OCI-LY1 (cell line): ENCODE measurements around the gene SLC38A3.

Source experiments
- H2AFZ ChIP-seq: fragments of 200-600 bp; sonication (generic), shearing (Covaris generic); 2 replicates; pipeline ENCODE4 v1.6.0; 2014; ENCODE audit warnings: antibody characterized with exemption, mild to moderate bottlenecking, low read length
- H3F3A ChIP-seq: fragments of 200-600 bp; sonication (generic), shearing (Covaris generic); 2 replicates; pipeline ENCODE4 v1.6.0; 2014; ENCODE audit warnings: mild to moderate bottlenecking, antibody characterized with exemption, low read length, moderate library complexity; ENCODE audit not compliant: insufficient read depth
- H3K27ac ChIP-seq: fragments of 200-600 bp; sonication (generic); 2 replicates; pipeline ENCODE4 v1.5.1; 2014; ENCODE audit warnings: low read length, mixed run types, mild to moderate bottlenecking, low read depth; ENCODE audit not compliant: poor library complexity, severe bottlenecking
- H3K27me3 ChIP-seq: fragments of 200-600 bp; sonication (generic); 2 replicates; pipeline ENCODE4 v1.6.0; 2014; ENCODE audit warnings: antibody characterized with exemption, mild to moderate bottlenecking, low read length, moderate library complexity; ENCODE audit not compliant: insufficient read depth
- H3K36me3 ChIP-seq: fragments of 200-600 bp; sonication (generic); 2 replicates; pipeline ENCODE4 v1.6.1; 2014; ENCODE audit warnings: mild to moderate bottlenecking, antibody characterized with exemption, low read length, moderate library complexity, mixed read lengths; ENCODE audit not compliant: insufficient read depth
- H3K4me1 ChIP-seq: fragments of 200-600 bp; sonication (generic); 2 replicates; pipeline ENCODE4 v1.5.1; 2014; ENCODE audit warnings: mild to moderate bottlenecking, low read length, moderate library complexity; ENCODE audit not compliant: insufficient read depth, severe bottlenecking
- H3K4me2 ChIP-seq: fragments of 200-600 bp; sonication (generic), shearing (Covaris generic); 2 replicates; pipeline ENCODE4 v1.6.1; 2014; ENCODE audit warnings: low read length
- H3K4me3 ChIP-seq: fragments of 200-600 bp; sonication (generic); 2 replicates; pipeline ENCODE4 v1.5.1; 2014; ENCODE audit warnings: low read length, low read depth, mild to moderate bottlenecking, mixed read lengths; ENCODE audit not compliant: poor library complexity, severe bottlenecking
- H3K79me2 ChIP-seq: fragments of 200-600 bp; shearing (Covaris generic); 2 replicates; pipeline ENCODE4 v1.6.1; 2016; ENCODE audit warnings: mixed run types, low read length, mixed read lengths; ENCODE audit not compliant: insufficient read depth
- H3K9ac ChIP-seq: fragments of 200-600 bp; sonication (generic), shearing (Covaris generic); 2 replicates; pipeline ENCODE4 v1.6.1; 2014; ENCODE audit warnings: mild to moderate bottlenecking, low read length, mixed read lengths
- H3K9me2 ChIP-seq: fragments of 200-600 bp; sonication (generic), shearing (Covaris generic); 2 replicates; pipeline ENCODE4 v1.6.1; 2014; ENCODE audit warnings: low read depth, mild to moderate bottlenecking, low read length, mixed read lengths
- H3K9me3 ChIP-seq: fragments of 200-600 bp; shearing (Covaris generic); 2 replicates; pipeline ENCODE4 v1.6.1; 2014; ENCODE audit warnings: low read length, mixed read lengths
- H4K20me1 ChIP-seq: fragments of 200-600 bp; sonication (generic), shearing (Covaris generic); 2 replicates; pipeline ENCODE4 v1.6.0; 2016; ENCODE audit warnings: mild to moderate bottlenecking, low read length; ENCODE audit not compliant: insufficient read depth
- EZH2 ChIP-seq: fragments of 200-600 bp; sonication (generic), shearing (Covaris generic); IDR thresholded peaks from 2 replicates; pipeline ENCODE4 v1.8.0; 2017; ENCODE audit warnings: borderline replicate concordance, mixed run types, mild to moderate bottlenecking, antibody characterized with exemption, low read length, moderate library complexity, mixed read lengths
- TF ChIP-seq, protein P1 (sequence below): fragments of 200-600 bp; sonication (generic), shearing (Covaris generic); IDR thresholded peaks from 2 replicates; pipeline ENCODE4 v1.5.1; 2017; ENCODE audit warnings: mild to moderate bottlenecking, antibody characterized with exemption, low read length, moderate library complexity, mixed read lengths

SLC38A3 gene

GRCh38 chr3:50192689-50193141 lies 12.4 kb upstream of the SLC38A3 start:
- no peaks in the 10 kb centered on the region for H3K27me3 ChIP-seq
- no peak overlapping the region for H3K4me2 ChIP-seq
- H3K36me3 ChIP-seq, result no peaks in the 10 kb centered on the region
- no peaks in the 10 kb centered on the region for H4K20me1 ChIP-seq
- H3K27ac ChIP-seq, result no peak overlapping the region
- no peak overlapping the region for H3K4me3 ChIP-seq
- H3K9me3 ChIP-seq, result no peaks in the 10 kb centered on the region
- H2AFZ ChIP-seq, result no peak overlapping the region
- H3K9ac ChIP-seq, result no peak overlapping the region
- H3F3A ChIP-seq, result no peaks in the 10 kb centered on the region
- TF ChIP-seq, protein P1, sequence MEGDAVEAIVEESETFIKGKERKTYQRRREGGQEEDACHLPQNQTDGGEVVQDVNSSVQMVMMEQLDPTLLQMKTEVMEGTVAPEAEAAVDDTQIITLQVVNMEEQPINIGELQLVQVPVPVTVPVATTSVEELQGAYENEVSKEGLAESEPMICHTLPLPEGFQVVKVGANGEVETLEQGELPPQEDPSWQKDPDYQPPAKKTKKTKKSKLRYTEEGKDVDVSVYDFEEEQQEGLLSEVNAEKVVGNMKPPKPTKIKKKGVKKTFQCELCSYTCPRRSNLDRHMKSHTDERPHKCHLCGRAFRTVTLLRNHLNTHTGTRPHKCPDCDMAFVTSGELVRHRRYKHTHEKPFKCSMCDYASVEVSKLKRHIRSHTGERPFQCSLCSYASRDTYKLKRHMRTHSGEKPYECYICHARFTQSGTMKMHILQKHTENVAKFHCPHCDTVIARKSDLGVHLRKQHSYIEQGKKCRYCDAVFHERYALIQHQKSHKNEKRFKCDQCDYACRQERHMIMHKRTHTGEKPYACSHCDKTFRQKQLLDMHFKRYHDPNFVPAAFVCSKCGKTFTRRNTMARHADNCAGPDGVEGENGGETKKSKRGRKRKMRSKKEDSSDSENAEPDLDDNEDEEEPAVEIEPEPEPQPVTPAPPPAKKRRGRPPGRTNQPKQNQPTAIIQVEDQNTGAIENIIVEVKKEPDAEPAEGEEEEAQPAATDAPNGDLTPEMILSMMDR, result peak; percentile 92
- no peak for TF ChIP-seq EZH2
- peaks cover 6% of the 10 kb centered on the region for H3K4me1 ChIP-seq
- H3K9me2 ChIP-seq, result no peaks in the 10 kb centered on the region
- H3K79me2 ChIP-seq, result no peaks in the 10 kb centered on the region

GRCh38 chr3:50193286-50193685 lies 11.8 kb upstream of the SLC38A3 start:
- Histone ChIP-seq H3K4me1 (peaks cover 6% of the 10 kb centered on the region), H4K20me1 (no peaks in the 10 kb centered on the region), H3K27ac (no peak overlapping the region), H3K9me3 (no peaks in the 10 kb centered on the region), H3K9me2 (no peaks in the 10 kb centered on the region), H3F3A (no peaks in the 10 kb centered on the region), H3K4me3 (no peak overlapping the region), H3K79me2 (no peaks in the 10 kb centered on the region), H3K4me2 (no peak overlapping the region), H2AFZ (no peak overlapping the region), H3K27me3 (no peaks in the 10 kb centered on the region), H3K9ac (no peak overlapping the region), H3K36me3 (no peaks in the 10 kb centered on the region)
- no peak for TF ChIP-seq EZH2
- TF ChIP-seq, protein P1, result no peak

DNA sequence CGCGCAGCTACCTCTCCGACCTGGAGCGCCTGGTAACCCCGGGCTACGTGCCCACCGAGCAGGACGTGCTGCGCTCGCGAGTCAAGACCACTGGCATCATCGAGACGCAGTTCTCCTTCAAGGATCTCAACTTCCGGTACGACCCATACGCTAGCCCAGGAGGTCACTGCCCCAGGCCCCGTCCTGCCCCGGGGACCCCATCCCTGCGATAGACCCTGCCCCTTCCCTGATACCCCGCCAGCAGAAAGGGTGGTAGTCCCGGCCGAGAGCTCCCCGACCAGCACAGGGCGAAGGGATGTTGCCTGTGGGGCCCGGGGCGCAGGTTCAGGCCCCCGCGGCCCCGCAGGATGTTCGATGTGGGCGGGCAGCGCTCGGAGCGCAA lies 11.3 kb upstream of the SLC38A3 start:
- Histone ChIP-seq H3K27ac (no peak overlapping the region), H3K9me2 (no peaks in the 10 kb centered on the region), H2AFZ (no peak overlapping the region), H3K4me2 (no peak overlapping the region), H3K4me3 (no peak overlapping the region), H3K4me1 (peaks cover 6% of the 10 kb centered on the region), H3F3A (no peaks in the 10 kb centered on the region), H3K9ac (no peak overlapping the region), H3K9me3 (no peaks in the 10 kb centered on the region), H4K20me1 (no peaks in the 10 kb centered on the region), H3K36me3 (no peaks in the 10 kb centered on the region), H3K27me3 (no peaks in the 10 kb centered on the region), H3K79me2 (no peaks in the 10 kb centered on the region)
- TF ChIP-seq EZH2, result no peak

DNA sequence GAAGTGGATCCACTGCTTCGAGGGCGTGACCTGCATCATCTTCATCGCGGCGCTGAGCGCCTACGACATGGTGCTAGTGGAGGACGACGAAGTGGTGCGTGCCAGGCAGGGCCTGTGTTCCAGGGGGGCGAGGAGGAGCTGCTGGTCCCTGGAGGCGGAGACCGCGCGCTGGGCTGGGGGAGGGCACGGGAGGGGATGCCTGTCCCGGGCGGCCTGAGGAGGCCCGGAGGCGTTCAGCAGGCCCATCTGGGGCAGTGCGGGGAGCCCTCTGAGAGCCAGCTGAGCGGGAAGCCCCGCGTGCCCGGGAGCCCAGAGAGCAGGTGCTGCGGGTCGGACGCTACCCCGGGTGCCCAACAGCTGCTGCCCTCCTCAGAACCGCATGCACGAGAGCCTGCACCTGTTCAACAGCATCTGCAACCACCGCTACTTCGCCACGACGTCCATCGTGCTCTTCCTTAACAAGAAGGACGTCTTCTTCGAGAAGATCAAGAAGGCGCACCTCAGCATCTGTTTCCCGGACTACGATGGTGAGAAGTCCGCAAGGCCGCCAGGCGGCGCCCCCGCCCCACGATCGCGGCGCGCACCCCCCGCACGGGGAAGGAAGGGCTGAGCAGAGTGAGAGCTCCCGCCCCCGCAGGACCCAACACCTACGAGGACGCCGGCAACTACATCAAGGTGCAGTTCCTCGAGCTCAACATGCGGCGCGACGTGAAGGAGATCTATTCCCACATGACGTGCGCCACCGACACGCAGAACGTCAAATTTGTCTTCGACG lies 10.8 kb upstream of the SLC38A3 start:
- no peaks in the 10 kb centered on the region for H4K20me1 ChIP-seq
- no peaks in the 10 kb centered on the region for H3K36me3 ChIP-seq
- no peaks in the 10 kb centered on the region for H3K79me2 ChIP-seq
- TF ChIP-seq EZH2, result no peak
- TF ChIP-seq, protein P1, result peak; percentile 76
- H3K27ac ChIP-seq, result no peak overlapping the region
- H3K27me3 ChIP-seq, result no peaks in the 10 kb centered on the region
- H3K9me2 ChIP-seq, result no peaks in the 10 kb centered on the region
- H3K9me3 ChIP-seq, result no peaks in the 10 kb centered on the region
- H3K4me1 ChIP-seq, result peaks cover 6% of the 10 kb centered on the region
- H3K4me3 ChIP-seq, result no peak overlapping the region
- no peaks in the 10 kb centered on the region for H3F3A ChIP-seq
- H3K4me2 ChIP-seq, result no peak overlapping the region
- H3K9ac ChIP-seq, result no peak overlapping the region
- no peak overlapping the region for H2AFZ ChIP-seq
